Ishikawa (cell line): Measurements from ENCODE around the gene TMEM134.

Experiments
- CEBPB ChIP-seq: IDR thresholded peaks from 2 replicates; pipeline ENCODE4 v1.6.1; 2012
- CREB1 ChIP-seq: IDR thresholded peaks from 2 replicates; pipeline ENCODE4 v1.6.1; 2012; ENCODE audit warnings: low read depth
- EGR1 ChIP-seq: IDR thresholded peaks from 2 replicates; pipeline ENCODE4 v1.6.1; 2012
- EP300 ChIP-seq: IDR thresholded peaks from 2 replicates; pipeline ENCODE4 v1.6.1; 2012; ENCODE audit warnings: borderline replicate concordance
- FOXM1 ChIP-seq: IDR thresholded peaks from 2 replicates; pipeline ENCODE4 v1.6.1; 2012; ENCODE audit warnings: low read depth, borderline replicate concordance
- MAX ChIP-seq: IDR thresholded peaks from 2 replicates; pipeline ENCODE4 v1.6.1; 2012
- NFIC ChIP-seq: IDR thresholded peaks from 2 replicates; pipeline ENCODE4 v1.6.1; 2012
- RAD21 ChIP-seq: IDR thresholded peaks from 2 replicates; pipeline ENCODE4 v1.6.1; 2012; ENCODE audit warnings: low read depth
- REST ChIP-seq: IDR thresholded peaks from 2 replicates; pipeline ENCODE4 v1.6.1; 2012; ENCODE audit warnings: low read depth, mild to moderate bottlenecking
- TAF1 ChIP-seq: IDR thresholded peaks from 2 replicates; pipeline ENCODE4 v1.6.1; 2012; ENCODE audit warnings: low read depth, mild to moderate bottlenecking
- TCF12 ChIP-seq: IDR thresholded peaks from 2 replicates; pipeline ENCODE4 v1.6.1; 2012; ENCODE audit warnings: low read depth
- TEAD4 ChIP-seq: IDR thresholded peaks from 2 replicates; pipeline ENCODE4 v1.6.1; 2012
- USF1 ChIP-seq: IDR thresholded peaks from 2 replicates; pipeline ENCODE4 v1.6.1; 2012
- YY1 ChIP-seq: IDR thresholded peaks from 2 replicates; pipeline ENCODE4 v1.6.1; 2012; ENCODE audit warnings: low read depth
- ZBTB7A ChIP-seq: IDR thresholded peaks from 2 replicates; pipeline ENCODE4 v1.6.1; 2012; ENCODE audit warnings: low read depth

Gene TMEM134

GRCh38 chr11:67489885-67490726, 21.1 kb upstream of the TMEM134 start:
- no peak for TF ChIP-seq TEAD4
- no peak for TF ChIP-seq YY1
- no peak for TF ChIP-seq MAX
- TF ChIP-seq FOXM1 = no peak
- no peak for TF ChIP-seq USF1
- TF ChIP-seq TAF1 = no peak
- no peak for TF ChIP-seq EP300
- TF ChIP-seq EGR1 = no peak
- no peak for TF ChIP-seq TCF12
- TF ChIP-seq REST = no peak
- TF ChIP-seq ZBTB7A = no peak
- TF ChIP-seq RAD21 = no peak
- TF ChIP-seq NFIC = no peak
- TF ChIP-seq CREB1 = no peak
- no peak for TF ChIP-seq CEBPB

- TF ChIP-seq CREB1 (no peak), ZBTB7A (0 out of 2 replicates have a peak, but pooled peaks have one; percentile 24), TAF1 (no peak), RAD21 (no peak)
Observed at GRCh38 chr11:67489203-67489884, 20.3 kb upstream of the TMEM134 start.

- TF ChIP-seq CEBPB (no peak), TCF12 (no peak), USF1 (no peak), EGR1 (no peak), REST (no peak), ZBTB7A (no peak), FOXM1 (no peak), TEAD4 (no peak), RAD21 (no peak), YY1 (no peak), EP300 (no peak), CREB1 (no peak), NFIC (no peak), MAX (no peak), TAF1 (no peak)
Observed at GRCh38 chr11:67486481-67487195, 17.6 kb upstream of the TMEM134 start.

- no peak for TF ChIP-seq TAF1
- no peak for TF ChIP-seq TCF12
- TF ChIP-seq USF1 = no peak
- no peak for TF ChIP-seq MAX
- TF ChIP-seq EGR1 = no peak
- TF ChIP-seq CREB1 = no peak
- no peak for TF ChIP-seq REST
- no peak for TF ChIP-seq ZBTB7A
- TF ChIP-seq NFIC = no peak
- TF ChIP-seq RAD21 = no peak
- TF ChIP-seq TEAD4 = no peak
- no peak for TF ChIP-seq YY1
- no peak for TF ChIP-seq EP300
- no peak for TF ChIP-seq CEBPB
- no peak for TF ChIP-seq FOXM1
Observed at GRCh38 chr11:67484847-67485311, 15.8 kb upstream of the TMEM134 start.
